GM04504 (cell line): Measurements from ENCODE around the gene CLDN16.

Experiments used
- DNase-seq: peaks from one replicate; pipeline ENCODE4 v3.0.0-alpha.2; 2012; ENCODE audit warnings: low read depth

CLDN16 gene

DNA sequence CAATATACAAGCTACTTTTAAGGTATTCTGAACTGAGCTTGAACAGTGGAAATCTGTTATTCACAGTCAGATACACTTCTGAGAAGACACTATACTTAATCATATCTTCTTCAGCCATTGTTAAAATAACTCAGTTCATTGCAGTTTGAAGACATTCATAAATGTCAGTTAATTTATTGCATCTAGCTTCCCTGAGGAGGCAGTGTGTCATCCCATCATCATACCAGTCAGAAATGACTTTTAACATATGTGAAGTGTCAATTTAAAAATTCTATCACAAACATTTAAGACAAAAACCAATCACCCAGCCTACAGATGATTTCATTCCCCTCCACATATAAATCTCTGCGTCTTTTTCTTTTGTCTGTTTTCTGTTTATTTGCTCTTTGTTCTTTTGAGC, 54.3 kb downstream of the CLDN16 start:
- no peak for DNase-seq

DNA sequence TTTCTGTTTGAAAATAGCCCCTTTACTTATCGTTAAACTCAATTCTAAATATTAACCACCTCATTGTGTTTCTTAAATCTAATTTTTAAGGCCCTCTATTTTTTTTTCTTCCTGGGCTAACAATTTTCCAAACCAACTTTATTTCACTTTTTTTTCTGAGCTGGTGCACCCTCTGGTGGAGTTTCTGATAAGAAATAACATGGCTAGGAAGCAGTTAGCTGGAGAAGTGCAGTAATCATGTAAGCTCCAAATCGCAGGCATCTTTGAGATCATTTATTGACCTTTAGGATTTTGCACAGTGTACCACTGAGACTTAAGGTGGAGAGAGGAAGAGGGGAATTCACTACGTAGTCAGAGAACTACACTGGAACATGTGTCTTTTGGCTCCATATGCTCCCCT, 55.3 kb downstream of the CLDN16 start:
- DNase-seq, result no peak

DNA sequence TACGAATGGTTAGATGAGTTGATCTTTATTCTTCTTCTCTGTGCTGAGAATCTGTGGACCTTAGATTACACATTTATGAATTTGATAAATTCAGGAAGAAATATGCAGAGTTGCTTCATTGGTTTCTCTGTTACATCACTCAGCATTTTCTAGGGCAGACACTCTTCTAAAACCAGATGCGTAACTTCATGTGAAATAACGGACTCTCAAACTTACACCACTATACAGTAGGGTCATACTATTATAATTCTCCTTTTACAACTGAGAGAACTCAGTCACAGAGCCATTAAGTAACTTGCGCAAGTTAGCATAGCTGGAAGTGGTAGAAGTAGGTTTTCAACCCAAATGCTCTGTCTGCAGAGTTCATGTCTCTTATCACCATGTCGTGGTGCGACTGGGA, 56.0 kb downstream of the CLDN16 start:
- no peak for DNase-seq

DNA sequence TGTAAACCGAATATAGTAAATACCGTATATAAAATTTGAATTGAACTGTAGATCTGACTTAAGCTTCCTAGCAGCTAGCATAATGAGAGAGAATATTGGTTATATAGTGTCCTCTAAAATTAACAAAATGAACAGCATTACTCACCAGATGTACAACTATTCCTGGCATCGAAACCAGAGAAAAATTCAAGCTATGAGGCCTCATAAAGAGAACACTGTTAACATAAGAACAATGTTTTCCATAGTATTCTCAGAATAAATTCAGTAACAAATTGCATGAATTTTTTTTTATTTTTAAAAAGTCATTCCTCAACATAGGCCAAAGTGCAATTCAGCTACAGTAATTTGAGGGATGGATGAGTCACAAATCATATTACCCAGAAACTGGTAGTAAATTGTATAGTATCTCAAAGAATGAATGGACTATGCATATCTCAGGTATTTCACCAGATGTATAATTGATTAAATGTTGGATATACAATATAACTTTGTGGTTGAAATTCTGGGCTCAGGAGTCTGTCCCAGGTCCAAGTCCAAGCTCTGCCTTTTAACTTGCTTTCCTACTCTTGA, 56.7 kb downstream of the CLDN16 start:
- no peak for DNase-seq

DNA sequence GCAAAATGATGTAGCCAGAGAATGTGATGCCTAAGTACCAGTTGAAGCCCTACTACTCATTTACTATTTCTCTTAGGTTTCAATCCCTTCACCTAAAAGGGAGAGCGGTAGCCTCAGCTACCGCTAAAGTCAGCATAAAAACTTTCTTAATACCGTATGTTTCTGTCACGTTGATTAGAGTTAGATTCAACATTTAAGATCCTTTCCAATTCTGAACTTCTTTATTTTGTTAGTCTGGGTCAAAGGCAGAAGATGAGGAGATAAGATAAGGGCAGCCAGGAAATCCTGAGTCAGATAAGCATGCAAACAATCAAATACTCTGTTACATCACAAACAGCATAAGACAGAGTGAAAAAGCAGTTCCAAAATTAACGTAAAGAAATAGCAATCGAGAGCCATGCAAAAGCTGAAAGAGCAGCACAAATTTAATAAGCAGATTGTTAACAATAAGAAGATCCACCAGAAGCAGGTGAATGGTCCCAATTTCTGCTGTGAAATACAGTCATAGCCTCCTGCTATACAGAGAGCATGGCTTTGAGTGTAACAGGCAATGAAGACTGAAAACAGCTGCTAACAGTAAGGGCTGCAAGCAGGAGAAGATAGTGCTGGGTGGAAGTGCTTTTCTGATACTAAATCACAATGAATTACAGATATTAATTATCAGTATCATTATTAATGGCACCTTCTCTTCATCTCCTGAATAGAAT, 58.8 kb downstream of the CLDN16 start:
- no peak for DNase-seq

DNA sequence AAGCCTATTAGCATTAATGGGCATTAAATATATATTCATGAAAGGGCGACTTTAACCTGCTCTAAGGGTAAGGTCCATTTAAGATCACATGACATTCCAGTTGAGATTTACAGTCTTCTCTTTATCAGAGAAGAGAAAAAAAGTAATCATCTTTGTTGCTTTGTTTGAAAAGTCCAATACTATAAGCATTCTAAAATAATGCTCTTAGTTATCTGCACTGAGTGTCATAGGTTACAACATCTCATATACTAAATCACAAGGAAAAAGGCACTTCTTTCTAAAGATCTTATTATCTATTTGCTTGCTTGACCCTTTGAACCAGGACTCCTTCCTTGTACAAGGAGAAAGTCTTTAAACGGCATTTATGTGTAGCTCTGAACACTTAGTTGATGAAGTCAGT, 60.3 kb downstream of the CLDN16 start:
- DNase-seq, result no peak

DNA sequence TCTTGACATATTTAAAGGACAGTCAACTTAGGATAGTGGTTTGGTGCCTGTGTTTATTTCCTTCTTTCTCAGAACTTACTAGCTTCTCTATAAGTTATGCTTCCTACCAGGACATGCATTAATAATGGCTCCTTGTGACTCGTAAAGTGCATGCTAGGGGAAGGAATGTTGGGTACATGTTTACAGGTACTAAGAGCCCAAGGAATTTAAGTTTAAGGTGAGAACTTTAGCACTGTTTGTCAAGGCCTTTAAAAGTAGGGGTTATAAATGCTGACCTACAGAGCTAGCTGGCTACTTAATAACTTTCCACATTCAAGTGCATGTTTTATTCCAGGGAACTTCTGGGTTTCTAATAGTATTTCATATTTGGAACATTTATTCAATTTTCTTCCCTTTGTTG, 61.8 kb downstream of the CLDN16 start, which contains the start of gene TMEM207:
Gene TMEM207, minus strand, starts transcription at position 101 of the 400 bp plus-strand sequence. Its CDS starts 92 bp downstream, at position 9.
- no peak for DNase-seq

DNA sequence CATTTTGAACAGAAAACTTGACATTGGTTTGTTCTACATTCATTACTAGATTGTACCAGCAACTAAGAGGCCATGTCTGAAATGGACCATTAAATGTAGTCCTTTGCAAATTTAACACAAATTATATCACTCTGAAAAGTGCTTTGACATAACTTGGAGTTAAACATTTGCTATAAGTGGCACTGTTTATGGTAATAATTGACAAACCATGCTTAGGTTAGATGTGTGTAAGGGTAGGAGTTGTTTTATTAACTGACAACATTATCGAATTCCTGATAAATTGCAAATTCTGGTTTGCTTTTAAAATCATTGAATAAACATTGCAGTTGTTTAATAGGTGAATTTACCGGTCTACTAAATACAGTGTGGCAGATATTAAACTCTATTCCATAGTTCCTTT, 67.9 kb downstream of the CLDN16 start:
- DNase-seq, result no peak

DNA sequence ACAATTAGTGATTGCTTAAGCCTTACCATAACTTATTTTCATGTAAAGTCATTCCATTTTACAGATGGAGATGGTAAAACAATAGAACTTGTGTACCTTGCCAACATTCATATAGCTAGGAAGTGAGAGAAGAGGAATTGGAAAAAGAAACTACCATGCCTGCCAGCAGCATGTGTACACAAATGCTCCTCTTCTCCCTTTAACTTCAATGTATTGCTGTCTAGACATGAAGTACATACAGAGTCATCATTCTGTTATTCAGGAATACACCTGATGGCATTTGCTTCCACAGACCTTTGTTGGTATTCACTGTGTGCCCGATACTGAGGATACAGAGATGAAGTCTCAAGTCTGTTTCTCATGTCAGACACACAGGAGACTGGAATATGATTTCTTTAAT, 68.8 kb downstream of the CLDN16 start:
- DNase-seq, result no peak

DNA sequence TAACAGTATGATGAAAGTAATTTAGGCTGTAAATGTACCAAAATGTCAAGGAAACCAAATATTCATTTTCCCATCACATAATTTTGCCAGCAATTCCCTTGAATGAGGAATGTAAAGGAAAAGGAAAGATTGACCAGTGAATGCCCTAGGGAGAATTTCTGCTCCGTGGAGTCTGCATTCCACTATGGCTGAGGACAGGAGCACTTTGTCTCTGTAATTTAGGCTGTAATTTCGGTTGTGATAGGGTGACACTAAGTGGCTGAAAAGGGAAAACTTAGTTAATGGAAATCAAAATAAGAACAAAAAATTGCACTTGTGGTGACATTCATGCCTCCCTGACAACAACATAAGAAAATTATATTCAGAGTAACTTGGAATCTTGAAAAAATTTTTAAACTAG, 70.1 kb downstream of the CLDN16 start:
- no peak for DNase-seq
